IMR-90 (cell line): Measurements from ENCODE around the gene GNAI2. TPM values are rescaled to one million over a fixed set of nuclear protein-coding genes. Genes with fewer than 3 reads are reported as not detected.

Experiments
- ATAC-seq: fragments of 200-7000 bp; cut with Tn5 transposase; 2 replicates; pipeline ENCODE4 v1.9.1; 2020; ENCODE audit warnings: low read depth, mild to moderate bottlenecking, moderate library complexity
- BruUV-seq: library from RNA; stranded (reverse); fragments of 400-500 nt; replicated peaks from 2 replicates; lab custom pipeline; 2021; lab: Mats Ljungman, UMichigan
- CTCF ChIA-PET: fragments of 300-600 bp; formaldehyde crosslinking; extraction: SDS; loops from one replicate; lab custom pipeline; 2021; ENCODE audit warnings: antibody characterized with exemption; lab: Yijun Ruan, JAX
- POLR2A ChIA-PET: fragments of 300-600 bp; sonication (Branson Sonifier 250); formaldehyde crosslinking; loops from one replicate; lab custom pipeline; 2022; ENCODE audit warnings: antibody characterized with exemption; ENCODE audit not compliant: unreplicated experiment; lab: Charles Lee
- DNase-seq: peaks from one replicate; pipeline ENCODE4 v3.0.0; 2013
- H2AFZ ChIP-seq: replicated peaks from 2 replicates; pipeline ENCODE3; 2013; ENCODE audit warnings: low read length, mild to moderate bottlenecking; ENCODE audit not compliant: poor library complexity
- H2AK5ac ChIP-seq: 2 replicates; pipeline ENCODE4 v1.6.1; 2013; ENCODE audit warnings: low read depth, low read length, inconsistent platforms
- H2AK9ac ChIP-seq: replicated peaks from 2 replicates; pipeline ENCODE3; 2013; ENCODE audit warnings: mild to moderate bottlenecking, low read depth, low read length, moderate library complexity; ENCODE audit not compliant: poor library complexity
- H2BK120ac ChIP-seq: 2 replicates; pipeline ENCODE4 v1.6.1; 2013; ENCODE audit warnings: low read depth, low read length, inconsistent platforms
- H2BK15ac ChIP-seq: 3 replicates; pipeline ENCODE4 v1.6.1; 2013; ENCODE audit warnings: low read depth, low read length, inconsistent platforms
- H2BK20ac ChIP-seq: 2 replicates; pipeline ENCODE4 v1.6.1; 2013; ENCODE audit warnings: low read depth, mild to moderate bottlenecking, inconsistent platforms, low read length, moderate library complexity
- H2BK5ac ChIP-seq: 2 replicates; pipeline ENCODE4 v1.6.1; 2013; ENCODE audit warnings: mild to moderate bottlenecking, low read depth, low read length, inconsistent platforms; ENCODE audit not compliant: poor library complexity, severe bottlenecking
- H3K14ac ChIP-seq: replicated peaks from 2 replicates; pipeline ENCODE4 v1.6.1; 2013; ENCODE audit warnings: low read depth, low read length, inconsistent platforms
- H3K18ac ChIP-seq: 2 replicates; pipeline ENCODE4 v1.6.1; 2013; ENCODE audit warnings: low read depth, low read length, control low read depth
- H3K23ac ChIP-seq: 2 replicates; pipeline ENCODE4 v1.6.1; 2013; ENCODE audit warnings: low read depth, low read length, inconsistent platforms
- H3K27ac ChIP-seq: 2 replicates; pipeline ENCODE4 v1.5.1; 2013; ENCODE audit warnings: mild to moderate bottlenecking, control low read depth, low read length; ENCODE audit not compliant: insufficient read depth
- H3K27me3 ChIP-seq: 2 replicates; pipeline ENCODE4 v1.6.1; 2013; ENCODE audit warnings: low read length; ENCODE audit not compliant: control insufficient read depth, insufficient read depth
- H3K36me3 ChIP-seq: 2 replicates; pipeline ENCODE4 v1.6.1; 2013; ENCODE audit warnings: low read length, mixed read lengths; ENCODE audit not compliant: control insufficient read depth, insufficient read depth
- H3K4ac ChIP-seq: 2 replicates; pipeline ENCODE4 v1.6.1; 2013; ENCODE audit warnings: low read depth, low read length, inconsistent platforms
- H3K4me1 ChIP-seq: 2 replicates; pipeline ENCODE4 v1.6.1; 2013; ENCODE audit warnings: low read length, mixed read lengths; ENCODE audit not compliant: control insufficient read depth, insufficient read depth
- H3K4me2 ChIP-seq: 2 replicates; pipeline ENCODE4 v1.6.1; 2013; ENCODE audit warnings: low read depth, mild to moderate bottlenecking, control low read depth, low read length, moderate library complexity
- H3K4me3 ChIP-seq: 2 replicates; pipeline ENCODE4 v1.5.1; 2013; ENCODE audit warnings: low read depth, mild to moderate bottlenecking, control low read depth, low read length, moderate library complexity; ENCODE audit not compliant: insufficient read depth
- H3K56ac ChIP-seq: 2 replicates; pipeline ENCODE4 v1.6.1; 2013; ENCODE audit warnings: low read length, inconsistent platforms; ENCODE audit not compliant: insufficient read depth; ENCODE audit errors: extremely low read depth
- H3K79me1 ChIP-seq, 2 experiments: 2 replicates each; pipeline ENCODE4 v1.6.1; 2013; ENCODE audit warnings: low read length in 2 of 2, inconsistent platforms in 1 of 2, low read depth in 1 of 2
- H3K9ac ChIP-seq: 2 replicates; pipeline ENCODE4 v1.6.1; 2013; ENCODE audit warnings: low read depth, low read length, control low read depth
- H3K9me1 ChIP-seq: 2 replicates; pipeline ENCODE4 v1.6.1; 2013; ENCODE audit warnings: low read length, inconsistent platforms; ENCODE audit not compliant: insufficient read depth
- H3K9me3 ChIP-seq: 2 replicates; pipeline ENCODE4 v1.6.1; 2013; ENCODE audit warnings: low read length; ENCODE audit not compliant: control insufficient read depth, insufficient read depth
- H4K20me1 ChIP-seq: 2 replicates; pipeline ENCODE4 v1.6.1; 2013; ENCODE audit warnings: low read length, inconsistent platforms; ENCODE audit not compliant: insufficient read depth
- H4K5ac ChIP-seq: 2 replicates; pipeline ENCODE4 v1.6.1; 2013; ENCODE audit warnings: mild to moderate bottlenecking, low read depth, low read length, control low read depth
- H4K8ac ChIP-seq, 2 experiments: 2 replicates each; pipeline ENCODE4 v1.6.1; 2013; ENCODE audit warnings: low read depth in 2 of 2, low read length in 2 of 2, control low read depth in 1 of 2, inconsistent platforms in 1 of 2
- H4K91ac ChIP-seq: 2 replicates; pipeline ENCODE4 v1.6.1; 2013; ENCODE audit warnings: low read depth, low read length, inconsistent platforms; ENCODE audit not compliant: insufficient read depth
- CEBPB ChIP-seq: IDR thresholded peaks from 2 replicates; pipeline ENCODE4 v1.6.1; 2012; ENCODE audit warnings: low read depth, low read length, improper control_type of control experiment
- FOS ChIP-seq: fragments of 150-350 bp; IDR thresholded peaks from 2 replicates; pipeline ENCODE4 v1.6.1; 2016; ENCODE audit warnings: low read depth, low read length
- MAFK ChIP-seq: IDR thresholded peaks from 2 replicates; pipeline ENCODE4 v1.6.1; 2012; ENCODE audit warnings: low read depth, low read length, improper control_type of control experiment
- NFE2L2 ChIP-seq: fragments of 150-350 bp; IDR thresholded peaks from 2 replicates; pipeline ENCODE4 v1.6.1; 2016; ENCODE audit warnings: low read depth, mild to moderate bottlenecking, low read length
- RAD21 ChIP-seq: IDR thresholded peaks from 2 replicates; pipeline ENCODE4 v1.6.1; 2012; ENCODE audit warnings: low read length, improper control_type of control experiment
- SMC3 ChIP-seq: fragments of 150-350 bp; IDR thresholded peaks from 2 replicates; pipeline ENCODE4 v1.6.1; 2016; ENCODE audit warnings: low read depth, mild to moderate bottlenecking, antibody characterized with exemption, low read length, moderate library complexity
- WGBS, 2 experiments: methylation state at CpG; one replicate each; pipeline versions ENCODE4 v1.1.5 to v1.1.7; 2013; ENCODE audit warnings: missing lambda C conversion rate in 2 of 2; ENCODE audit not compliant: insufficient read length in 1 of 2; ENCODE audit errors: extremely low coverage in 2 of 2; 5-methylcytosine and 5-hydroxymethylcytosine counted together
- dilution Hi-C: fragments of 300-500 bp; cut with HindIII; formaldehyde crosslinking; loops from one replicate; pipeline ENCODE4 v1.14.3; 2018; ENCODE audit warnings: low sequenced_read_pairs; ENCODE audit not compliant: unreplicated experiment
- in situ Hi-C: fragments of 300-500 bp; cut with MboI; formaldehyde crosslinking; loops from 3 replicates; pipeline ENCODE4 v1.14.3; 2019; ENCODE audit warnings: low sequenced_read_pairs, inconsistent platforms, mixed read lengths
- intact Hi-C: fragments of 100-400 bp; cut with micrococcal nuclease; formaldehyde crosslinking; loops from 2 replicates; pipeline ENCODE4 v1.10.0; 2022
- polyA plus RNA-seq, 3 experiments: library from polyadenylated mRNA; depleted of rRNA; stranded (reverse); fragments of >200 nt; gene quantifications; 2 replicates each; pipeline ENCODE4 v1.2.3, GENCODE V29; 2012; ENCODE audit warnings: low replicate concordance in 1 of 3
- total RNA-seq: library from RNA; depleted of rRNA; stranded (reverse); fragments of >200 nt; gene quantifications from 2 replicates; pipeline ENCODE4 v1.2.3, GENCODE V29; 2012
- TF ChIP-seq, protein P1 (sequence below): conservative IDR thresholded peaks from 2 replicates; pipeline ENCODE4 v1.5.1; 2012; ENCODE audit warnings: mild to moderate bottlenecking, low read depth, low read length, improper control_type of control experiment
- TF ChIP-seq, protein P2 (sequence below): fragments of 150-350 bp; IDR thresholded peaks from 2 replicates; pipeline ENCODE4 v1.6.1; 2016; ENCODE audit warnings: low read depth, mild to moderate bottlenecking, low read length, moderate library complexity, borderline replicate concordance

GNAI2 gene
- total and polyA plus RNA-seq, 2 of the 4 experiments (the other 2 are of a cell fraction) = 867 to 1,079 TPM

DNA sequence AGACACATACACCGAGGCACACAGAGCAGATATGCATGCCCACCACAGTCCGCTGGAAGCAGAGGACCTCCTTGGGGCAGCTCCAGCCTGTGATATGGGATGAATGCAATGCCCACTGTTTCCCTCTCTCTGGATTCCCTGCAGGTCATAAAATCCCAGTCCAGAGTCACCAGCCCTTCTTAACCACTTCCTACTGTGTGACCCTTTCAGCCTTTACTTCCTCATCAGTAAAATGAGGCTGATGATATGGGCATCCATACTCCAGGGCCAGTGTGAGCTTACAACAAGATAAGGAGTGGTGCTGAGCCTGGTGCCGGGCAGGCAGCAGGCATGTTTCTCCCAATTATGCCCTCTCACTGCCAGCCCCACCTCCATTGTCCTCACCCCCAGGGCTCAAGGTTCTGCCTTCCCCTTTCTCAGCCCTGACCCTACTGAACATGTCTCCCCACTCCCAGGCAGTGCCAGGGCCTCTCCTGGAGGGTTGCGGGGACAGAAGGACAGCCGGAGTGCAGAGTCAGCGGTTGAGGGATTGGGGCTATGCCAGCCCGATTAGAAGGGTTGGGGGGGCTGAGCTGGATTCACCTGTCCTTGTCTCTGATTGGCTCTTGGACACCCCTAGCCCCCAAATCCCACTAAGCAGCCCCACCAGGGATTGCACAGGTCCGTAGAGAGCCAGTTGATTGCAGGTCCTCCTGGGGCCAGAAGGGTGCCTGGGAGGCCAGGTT, 44.9 kb upstream of the GNAI2 start, which contains the start of gene GNAT1:
Gene GNAT1, plus strand, starts transcription at position 675 of the 725 bp plus-strand sequence. CDS start 116 bp downstream, outside the sequence.
- peaks cover 4% of the 10 kb centered on the region; the same call in 1 of the 2 replicates for H4K20me1 ChIP-seq
- CTCF ChIA-PET = no interaction called here
- intact Hi-C loops = no loop called here
- H3K23ac ChIP-seq = no peak within 1 kb of the TSS
- no peak within 1 kb of the TSS for H3K18ac ChIP-seq
- no peak within 1 kb of the TSS for H3K9ac ChIP-seq
- WGBS, 2 experiments = no CpG with 5 or more reads among the region's 8 CpGs
- no peak within 1 kb of the TSS for H4K8ac ChIP-seq
- no peak within 1 kb of the TSS for H3K4ac ChIP-seq
- no peak within 1 kb of the TSS for H4K5ac ChIP-seq
- no peak within 1 kb of the TSS for H2BK20ac ChIP-seq
- no TSS peak for BruUV-seq
- dilution Hi-C loops = no loop called here
- H3K4me3 ChIP-seq = no peak within 1 kb of the TSS
- H4K91ac ChIP-seq = no peak within 1 kb of the TSS
- H3K9me3 ChIP-seq = no peaks in the 10 kb centered on the region
- no peaks in the 10 kb centered on the region for H3K79me1 ChIP-seq
- no peak within 1 kb of the TSS for H3K27ac ChIP-seq
- H3K36me3 ChIP-seq = peaks cover 13% of the 10 kb centered on the region; the same call in 1 of the 2 replicates
- H3K4me2 ChIP-seq = no peak within 1 kb of the TSS
- TF ChIP-seq CEBPB = no peak
- no peak for TF ChIP-seq RAD21
- TF ChIP-seq MAFK = no peak
- no peak for TF ChIP-seq NFE2L2
- TF ChIP-seq FOS = no peak
- TF ChIP-seq, protein P1, sequence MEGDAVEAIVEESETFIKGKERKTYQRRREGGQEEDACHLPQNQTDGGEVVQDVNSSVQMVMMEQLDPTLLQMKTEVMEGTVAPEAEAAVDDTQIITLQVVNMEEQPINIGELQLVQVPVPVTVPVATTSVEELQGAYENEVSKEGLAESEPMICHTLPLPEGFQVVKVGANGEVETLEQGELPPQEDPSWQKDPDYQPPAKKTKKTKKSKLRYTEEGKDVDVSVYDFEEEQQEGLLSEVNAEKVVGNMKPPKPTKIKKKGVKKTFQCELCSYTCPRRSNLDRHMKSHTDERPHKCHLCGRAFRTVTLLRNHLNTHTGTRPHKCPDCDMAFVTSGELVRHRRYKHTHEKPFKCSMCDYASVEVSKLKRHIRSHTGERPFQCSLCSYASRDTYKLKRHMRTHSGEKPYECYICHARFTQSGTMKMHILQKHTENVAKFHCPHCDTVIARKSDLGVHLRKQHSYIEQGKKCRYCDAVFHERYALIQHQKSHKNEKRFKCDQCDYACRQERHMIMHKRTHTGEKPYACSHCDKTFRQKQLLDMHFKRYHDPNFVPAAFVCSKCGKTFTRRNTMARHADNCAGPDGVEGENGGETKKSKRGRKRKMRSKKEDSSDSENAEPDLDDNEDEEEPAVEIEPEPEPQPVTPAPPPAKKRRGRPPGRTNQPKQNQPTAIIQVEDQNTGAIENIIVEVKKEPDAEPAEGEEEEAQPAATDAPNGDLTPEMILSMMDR = no peak
- TF ChIP-seq SMC3 = no peak
- TF ChIP-seq, protein P2, sequence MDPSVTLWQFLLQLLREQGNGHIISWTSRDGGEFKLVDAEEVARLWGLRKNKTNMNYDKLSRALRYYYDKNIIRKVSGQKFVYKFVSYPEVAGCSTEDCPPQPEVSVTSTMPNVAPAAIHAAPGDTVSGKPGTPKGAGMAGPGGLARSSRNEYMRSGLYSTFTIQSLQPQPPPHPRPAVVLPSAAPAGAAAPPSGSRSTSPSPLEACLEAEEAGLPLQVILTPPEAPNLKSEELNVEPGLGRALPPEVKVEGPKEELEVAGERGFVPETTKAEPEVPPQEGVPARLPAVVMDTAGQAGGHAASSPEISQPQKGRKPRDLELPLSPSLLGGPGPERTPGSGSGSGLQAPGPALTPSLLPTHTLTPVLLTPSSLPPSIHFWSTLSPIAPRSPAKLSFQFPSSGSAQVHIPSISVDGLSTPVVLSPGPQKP = no peak
- no peak within 1 kb of the TSS for H2BK15ac ChIP-seq
- no peaks in the 10 kb centered on the region for H3K9me1 ChIP-seq
- H2AK5ac ChIP-seq = no peak within 1 kb of the TSS
- ATAC-seq = no peak
- H3K14ac ChIP-seq = no peak within 1 kb of the TSS
- no peak within 1 kb of the TSS for H2AFZ ChIP-seq
- H3K56ac ChIP-seq = no peak within 1 kb of the TSS
- H2AK9ac ChIP-seq = peak within 1 kb of the TSS; percentile 61
- peaks cover 20% of the 10 kb centered on the region for H3K27me3 ChIP-seq
- H3K4me1 ChIP-seq = no peaks in the 10 kb centered on the region
- POLR2A ChIA-PET = interaction anchor here (0.6 kb wide), 1 partner anchor 34 kb away, joined by 3 read pairs; no protein-coding TSS in a partner anchor
- in situ Hi-C loops = loop anchor here (5.0 kb wide), 2 partner anchors 36 to 81 kb away; no protein-coding TSS in a partner anchor
- H2BK5ac ChIP-seq = no peak within 1 kb of the TSS
- no peak within 1 kb of the TSS for H2BK120ac ChIP-seq
- no peak for DNase-seq
